Chondrocyte (in vitro differentiated cells): ENCODE results near the gene CAMKMT. TPM values are rescaled to one million over a fixed set of nuclear protein-coding genes. Genes with fewer than 3 reads are reported as not detected.

ENCODE experiments used
- DNase-seq: peaks from one replicate; pipeline ENCODE4 v3.0.0; 2021; ENCODE audit warnings: mixed read lengths, low spot score
- H3K27ac Mint-ChIP-seq: one replicate; pipeline ENCODE4 v1.8.0; 2021; ENCODE audit warnings: mild to moderate bottlenecking, moderate library complexity, mixed read lengths; ENCODE audit not compliant: unreplicated experiment
- H3K27me3 Mint-ChIP-seq: 2 replicates; pipeline ENCODE4 v1.8.0; 2021; ENCODE audit warnings: low read depth, mixed read lengths
- H3K36me3 Mint-ChIP-seq: 2 replicates; pipeline ENCODE4 v1.8.0; 2021; ENCODE audit warnings: low read depth, mixed read lengths
- H3K4me1 Mint-ChIP-seq: 2 replicates; pipeline ENCODE4 v1.8.0; 2021; ENCODE audit warnings: low read depth, mild to moderate bottlenecking, mixed read lengths
- H3K4me3 Mint-ChIP-seq: one replicate; pipeline ENCODE4 v1.8.0; 2021; ENCODE audit warnings: mild to moderate bottlenecking, moderate library complexity, mixed read lengths; ENCODE audit not compliant: unreplicated experiment
- H3K9me3 Mint-ChIP-seq: 2 replicates; pipeline ENCODE4 v1.8.0; 2021; ENCODE audit warnings: low read depth, mixed read lengths
- total RNA-seq: library from RNA; stranded (reverse); gene quantifications from 3 replicates; pipeline ENCODE4 v1.2.1, GENCODE V29; 2021
- TF ChIP-seq, protein P1 (sequence below): fragments of 200-600 bp; sonication (generic); IDR thresholded peaks from 2 replicates; pipeline ENCODE4 v1.5.0; 2021; ENCODE audit warnings: antibody characterized with exemption, mild to moderate bottlenecking, moderate library complexity

CAMKMT gene
- total RNA-seq, 1 donor from 2014 or later: 6.5 TPM

GRCh38 chr2:44772669-44773378 is 411.1 kb downstream of the CAMKMT start:
- no peak for DNase-seq
- Mint-ChIP-seq H3K4me3 (no peak overlapping the region), H3K27ac (no peak overlapping the region), H3K36me3 (peaks cover 5% of the 10 kb centered on the region), H3K9me3 (no peaks in the 10 kb centered on the region), H3K4me1 (peaks cover 16% of the 10 kb centered on the region), H3K27me3 (peaks cover 21% of the 10 kb centered on the region)
- TF ChIP-seq, protein P1, sequence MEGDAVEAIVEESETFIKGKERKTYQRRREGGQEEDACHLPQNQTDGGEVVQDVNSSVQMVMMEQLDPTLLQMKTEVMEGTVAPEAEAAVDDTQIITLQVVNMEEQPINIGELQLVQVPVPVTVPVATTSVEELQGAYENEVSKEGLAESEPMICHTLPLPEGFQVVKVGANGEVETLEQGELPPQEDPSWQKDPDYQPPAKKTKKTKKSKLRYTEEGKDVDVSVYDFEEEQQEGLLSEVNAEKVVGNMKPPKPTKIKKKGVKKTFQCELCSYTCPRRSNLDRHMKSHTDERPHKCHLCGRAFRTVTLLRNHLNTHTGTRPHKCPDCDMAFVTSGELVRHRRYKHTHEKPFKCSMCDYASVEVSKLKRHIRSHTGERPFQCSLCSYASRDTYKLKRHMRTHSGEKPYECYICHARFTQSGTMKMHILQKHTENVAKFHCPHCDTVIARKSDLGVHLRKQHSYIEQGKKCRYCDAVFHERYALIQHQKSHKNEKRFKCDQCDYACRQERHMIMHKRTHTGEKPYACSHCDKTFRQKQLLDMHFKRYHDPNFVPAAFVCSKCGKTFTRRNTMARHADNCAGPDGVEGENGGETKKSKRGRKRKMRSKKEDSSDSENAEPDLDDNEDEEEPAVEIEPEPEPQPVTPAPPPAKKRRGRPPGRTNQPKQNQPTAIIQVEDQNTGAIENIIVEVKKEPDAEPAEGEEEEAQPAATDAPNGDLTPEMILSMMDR: no peak

DNA sequence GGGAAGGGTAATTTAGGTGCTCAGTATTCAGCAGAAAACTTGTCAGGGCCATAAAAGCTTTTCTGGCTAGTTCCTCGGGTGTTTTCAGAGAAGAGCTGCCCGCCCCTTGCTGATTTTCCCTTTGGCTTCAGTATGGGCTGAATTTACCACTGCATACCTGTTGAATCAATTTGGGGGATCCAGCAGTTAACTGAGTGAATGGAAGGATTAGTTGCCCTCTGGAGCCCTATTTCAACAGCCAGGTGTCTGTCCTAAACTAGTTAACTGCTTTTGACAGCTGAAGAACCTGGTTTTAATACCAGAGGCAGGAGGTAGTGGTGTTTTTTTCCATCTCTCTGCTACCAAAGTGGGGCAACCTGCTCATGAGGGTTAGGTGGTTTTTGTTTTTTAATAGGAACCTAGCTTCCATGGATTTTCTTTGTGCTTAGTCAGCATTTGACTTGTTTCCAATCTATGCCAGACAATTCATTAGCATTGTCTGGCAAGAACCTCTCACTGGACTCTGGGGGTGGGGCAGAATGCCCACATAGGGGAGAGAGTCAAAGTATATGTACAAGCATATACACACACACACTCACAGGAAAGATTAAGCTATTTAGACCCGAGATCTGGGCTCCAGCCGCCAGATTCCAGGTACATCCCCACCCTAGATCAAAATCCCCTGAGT is 413.2 kb downstream of the CAMKMT start:
- Mint-ChIP-seq H3K4me3 (no peak overlapping the region), H3K4me1 (peaks cover 20% of the 10 kb centered on the region), H3K36me3 (peaks cover 5% of the 10 kb centered on the region), H3K27me3 (peaks cover 16% of the 10 kb centered on the region), H3K27ac (no peak overlapping the region), H3K9me3 (no peaks in the 10 kb centered on the region)
- TF ChIP-seq, protein P1: no peak
- no peak for DNase-seq

DNA sequence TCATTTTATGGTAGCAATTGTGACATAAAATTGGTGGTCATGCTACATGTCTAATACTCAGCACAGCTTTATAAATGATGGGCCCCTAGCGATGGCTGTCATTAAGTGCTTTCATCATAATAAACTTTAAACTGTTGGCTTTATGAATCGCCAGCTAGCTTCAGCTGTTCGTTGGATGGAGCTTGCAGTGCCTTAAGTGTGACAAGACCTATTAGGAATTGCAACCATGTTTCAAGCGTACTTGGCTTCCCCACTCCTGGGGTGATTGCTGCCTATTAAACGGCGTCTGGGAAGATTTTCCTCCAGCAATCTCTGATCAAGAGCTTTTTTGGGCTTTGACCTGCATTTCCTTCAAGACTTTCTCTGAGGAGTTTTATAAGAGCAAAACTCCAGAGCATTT is 415.3 kb downstream of the CAMKMT start:
- no peak for DNase-seq
- Mint-ChIP-seq H3K36me3 (peaks cover 5% of the 10 kb centered on the region), H3K27me3 (peaks cover 9% of the 10 kb centered on the region), H3K4me1 (peaks cover 20% of the 10 kb centered on the region), H3K9me3 (peaks cover 5% of the 10 kb centered on the region), H3K27ac (no peak overlapping the region), H3K4me3 (no peak overlapping the region)
- TF ChIP-seq, protein P1: no peak

GRCh38 chr2:44777537-44777936 is 415.8 kb downstream of the CAMKMT start:
- DNase-seq: no peak
- peaks cover under 1% of the 10 kb centered on the region for H3K36me3 Mint-ChIP-seq
- peaks cover 20% of the 10 kb centered on the region for H3K4me1 Mint-ChIP-seq
- peaks cover 6% of the 10 kb centered on the region for H3K9me3 Mint-ChIP-seq
- no peak overlapping the region for H3K4me3 Mint-ChIP-seq
- TF ChIP-seq, protein P1: no peak
- peaks cover 9% of the 10 kb centered on the region for H3K27me3 Mint-ChIP-seq
- no peak overlapping the region for H3K27ac Mint-ChIP-seq

DNA sequence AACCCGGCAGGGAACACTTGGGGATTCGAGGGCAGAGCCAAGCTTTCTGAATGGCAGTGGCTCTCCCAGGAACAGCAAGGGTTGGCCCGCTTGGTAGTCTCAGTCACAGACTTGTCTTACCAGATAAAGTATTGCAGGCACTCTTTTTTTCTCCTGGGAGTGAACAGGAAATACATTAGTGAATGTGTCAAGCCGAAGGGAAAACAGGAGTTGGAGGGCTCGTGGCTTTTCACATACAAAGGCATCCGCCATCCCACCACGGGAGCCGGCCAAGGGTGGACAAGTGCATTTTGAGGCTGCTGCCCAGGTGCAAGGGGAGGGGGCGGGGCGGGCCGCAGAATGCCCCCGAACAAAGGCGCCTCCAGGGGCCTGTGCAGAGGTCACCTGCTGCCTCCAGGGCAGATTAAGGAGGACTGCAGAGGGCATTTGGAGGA is 416.5 kb downstream of the CAMKMT start:
- Mint-ChIP-seq H3K36me3 (no peaks in the 10 kb centered on the region), H3K9me3 (peaks cover 10% of the 10 kb centered on the region), H3K27me3 (peaks cover 9% of the 10 kb centered on the region), H3K4me1 (peaks cover 20% of the 10 kb centered on the region), H3K27ac (peak overlapping the region; percentile 36), H3K4me3 (no peak overlapping the region)
- TF ChIP-seq, protein P1: no peak
- DNase-seq: no peak
